HG03354 (cell line): ENCODE data around the gene ESYT3.
"Not testable (repeated sequence)": the region's sequence is repeated elsewhere in the genome, so short reads cannot be mapped to it uniquely, and the experiment has no call there.

Experiments used
- ATAC-seq: cut with Tn5 transposase; IDR thresholded peaks from one replicate; pipeline ENCODE4 v1.9.1; 2021; ENCODE audit warnings: mild to moderate bottlenecking; ENCODE audit not compliant: unreplicated experiment, poor library complexity, severe bottlenecking

ESYT3 gene

DNA sequence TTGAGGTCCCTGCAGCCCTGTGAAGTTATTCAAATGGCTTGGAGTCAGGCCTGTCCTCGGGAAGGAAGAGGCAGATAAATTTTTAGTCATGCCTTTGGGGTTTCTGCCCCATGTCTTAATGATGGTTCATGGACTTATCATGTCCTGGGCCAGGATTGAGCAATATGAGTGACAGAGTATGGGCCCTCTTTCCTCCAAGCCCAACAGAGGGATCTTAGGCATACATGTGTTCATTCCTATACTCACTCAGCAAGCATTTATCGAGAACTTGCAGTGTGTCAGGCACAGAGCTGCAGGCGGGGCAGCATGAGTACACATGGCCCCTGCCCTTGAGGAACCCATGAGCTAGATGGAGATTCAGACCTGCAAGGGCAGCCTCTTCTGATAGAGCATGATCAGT lies 6.2 kb downstream of the ESYT3 start:
- ATAC-seq, result no peak

DNA sequence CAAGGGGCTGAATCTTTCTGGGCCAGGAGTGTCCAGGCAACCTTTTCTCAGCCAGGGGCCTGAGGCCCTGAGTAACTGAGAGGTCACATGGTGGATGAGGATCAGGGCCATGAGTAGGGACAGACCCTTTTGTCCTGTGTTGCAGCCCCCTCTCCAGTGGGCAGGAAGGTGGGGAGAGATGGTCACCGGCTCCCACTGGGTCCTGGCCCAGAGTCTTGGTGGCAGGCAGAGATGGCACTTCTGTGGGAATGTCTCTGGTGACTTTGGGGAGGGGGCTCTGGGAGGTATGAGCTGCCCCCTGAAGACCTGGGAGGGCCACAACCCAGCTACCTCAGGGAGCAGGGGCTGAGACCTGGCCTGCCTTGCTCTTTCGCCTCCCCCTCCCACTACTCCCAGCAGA lies 6.8 kb downstream of the ESYT3 start:
- no peak for ATAC-seq

DNA sequence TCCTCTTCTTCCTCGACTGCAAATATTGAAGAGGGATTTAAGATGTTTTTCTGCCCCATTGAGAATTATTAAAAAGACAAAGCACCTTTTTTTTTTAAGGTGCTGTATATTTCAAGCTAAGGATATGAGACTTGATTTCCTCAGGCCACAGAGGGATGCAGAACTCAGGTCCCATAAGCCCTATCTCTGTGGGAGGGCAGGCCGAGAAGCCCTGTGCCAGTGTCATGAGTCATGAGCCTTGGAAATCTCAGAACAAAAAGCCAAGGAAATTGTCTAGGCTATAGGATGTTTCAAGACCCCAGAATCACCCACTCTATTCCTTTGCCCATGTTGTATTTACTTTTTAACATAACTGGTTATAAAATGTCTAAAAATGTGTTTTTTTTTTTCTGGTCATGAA lies 7.3 kb downstream of the ESYT3 start:
- no peak for ATAC-seq

DNA sequence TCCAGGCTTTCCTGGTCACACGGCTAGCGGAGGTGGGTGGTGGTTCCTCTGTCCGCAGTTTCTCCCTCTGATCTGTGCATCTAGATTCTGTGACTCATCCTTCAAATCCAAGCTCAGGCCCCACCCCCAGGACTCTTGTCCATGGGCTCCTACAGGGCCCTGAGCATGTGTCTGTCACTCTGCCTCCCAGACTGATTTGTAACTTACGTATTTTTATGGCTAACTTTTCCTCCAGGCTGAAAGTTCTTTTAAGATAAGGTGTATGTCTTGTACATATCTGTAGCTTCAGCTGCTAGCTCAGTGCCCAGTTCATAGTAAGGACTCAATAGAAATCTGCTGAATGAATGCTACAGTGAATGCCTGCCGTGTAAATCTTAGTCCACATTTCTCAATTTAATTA lies 8.0 kb downstream of the ESYT3 start:
- ATAC-seq, result no peak

DNA sequence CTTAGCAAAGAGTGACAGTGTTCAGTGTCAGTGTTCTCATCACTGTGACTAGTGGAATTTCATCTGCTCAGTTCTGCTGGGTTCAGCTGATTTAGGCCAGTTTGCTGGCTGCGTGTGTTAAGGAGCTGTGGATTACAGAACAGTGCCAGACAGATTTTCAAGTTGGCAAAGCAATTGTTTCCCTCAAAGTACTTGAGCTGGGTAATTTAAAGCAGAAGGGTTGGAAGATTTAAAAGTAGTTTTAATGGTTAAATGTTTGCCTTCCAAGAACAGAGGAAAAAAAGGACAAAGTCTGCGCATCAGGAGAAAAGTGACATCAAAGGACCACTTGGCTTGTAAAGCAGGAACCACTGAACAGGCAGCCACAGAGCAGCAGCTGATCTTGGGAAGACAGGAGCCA lies 8.7 kb downstream of the ESYT3 start:
- no peak for ATAC-seq

DNA sequence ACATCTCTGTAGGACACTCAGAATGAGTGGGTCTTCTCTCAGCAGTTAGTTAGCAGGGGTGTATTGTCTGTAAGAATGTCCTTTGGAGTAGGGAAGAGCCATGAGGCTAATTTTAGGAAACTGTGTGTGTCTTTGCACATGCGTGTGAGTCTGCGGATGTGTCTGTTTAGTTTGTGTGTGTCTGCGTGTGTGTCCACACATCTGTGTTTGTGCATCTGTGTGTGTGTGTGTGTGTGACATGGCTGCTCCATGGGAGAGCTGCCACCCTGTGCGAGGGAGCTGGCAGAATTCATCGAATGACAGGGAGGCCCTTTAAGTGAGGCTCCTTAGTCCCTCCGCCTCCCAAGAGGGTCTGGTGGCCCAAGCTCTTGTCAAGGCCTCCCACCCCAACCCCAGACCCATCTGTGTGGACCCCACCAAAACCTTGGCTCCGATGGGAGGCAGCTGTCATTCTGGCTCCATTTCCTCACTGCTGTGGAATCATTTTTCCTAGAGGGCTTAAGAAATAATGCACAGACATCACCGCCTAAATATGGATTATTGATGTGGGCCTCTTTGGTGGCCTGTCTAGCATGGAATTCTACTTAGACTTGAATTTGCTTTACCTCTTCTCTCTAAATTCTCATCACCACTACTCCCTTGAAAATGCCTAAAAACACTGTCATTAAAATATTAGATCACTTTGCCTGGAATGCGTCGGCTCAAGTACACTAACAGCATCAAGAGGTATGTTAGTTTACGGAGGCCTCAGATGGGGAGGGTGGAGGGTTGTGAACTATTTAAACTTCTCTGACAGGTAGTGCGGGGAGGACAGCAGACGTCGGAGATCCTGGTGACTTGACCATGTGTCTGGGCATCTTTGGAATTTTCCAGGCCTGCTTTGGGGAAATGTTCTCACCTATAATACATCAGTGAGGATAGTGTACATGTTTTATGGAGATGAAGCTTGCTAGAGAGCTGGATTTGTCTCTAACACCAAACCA lies 9.4 kb downstream of the ESYT3 start:
- no peak for ATAC-seq

DNA sequence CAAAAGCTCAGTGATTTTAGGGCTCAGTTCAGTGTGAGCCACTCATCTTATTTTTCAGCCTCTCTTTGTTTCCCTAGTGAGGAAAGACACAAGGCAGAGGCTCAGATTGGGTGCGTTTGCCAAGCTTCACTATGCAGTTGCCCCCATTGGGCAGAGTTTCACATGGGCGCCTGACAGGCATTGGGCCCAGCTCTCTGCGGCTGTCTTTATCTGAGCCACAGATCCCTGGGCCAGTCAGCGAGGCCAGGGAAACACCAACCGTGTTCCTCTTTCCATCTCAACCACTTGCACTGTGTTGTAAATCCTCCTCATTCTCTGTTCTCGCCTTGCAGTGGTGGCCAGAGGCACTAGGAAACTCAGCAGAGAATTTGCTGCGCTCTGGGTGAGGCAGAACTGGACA lies 10.8 kb downstream of the ESYT3 start:
- no peak for ATAC-seq

DNA sequence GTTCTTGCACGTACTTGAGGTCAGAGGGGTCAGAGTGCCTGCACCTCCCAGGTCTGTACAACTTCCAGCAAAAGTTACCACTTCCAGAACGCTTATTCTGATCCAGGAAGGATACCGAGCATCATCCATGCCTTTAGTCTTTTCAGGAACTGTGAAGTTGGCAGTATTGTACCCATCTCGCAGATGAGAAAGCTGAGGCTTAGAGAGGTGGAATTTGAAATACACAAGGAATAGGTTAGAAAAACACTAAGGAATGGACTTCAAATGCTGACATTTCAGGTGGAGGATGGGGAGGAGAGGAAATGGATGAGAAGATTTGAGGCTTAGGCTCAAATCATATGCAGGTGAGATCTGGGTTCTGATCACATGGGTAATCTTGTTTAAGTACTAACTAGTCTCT lies 11.2 kb downstream of the ESYT3 start:
- no peak for ATAC-seq

DNA sequence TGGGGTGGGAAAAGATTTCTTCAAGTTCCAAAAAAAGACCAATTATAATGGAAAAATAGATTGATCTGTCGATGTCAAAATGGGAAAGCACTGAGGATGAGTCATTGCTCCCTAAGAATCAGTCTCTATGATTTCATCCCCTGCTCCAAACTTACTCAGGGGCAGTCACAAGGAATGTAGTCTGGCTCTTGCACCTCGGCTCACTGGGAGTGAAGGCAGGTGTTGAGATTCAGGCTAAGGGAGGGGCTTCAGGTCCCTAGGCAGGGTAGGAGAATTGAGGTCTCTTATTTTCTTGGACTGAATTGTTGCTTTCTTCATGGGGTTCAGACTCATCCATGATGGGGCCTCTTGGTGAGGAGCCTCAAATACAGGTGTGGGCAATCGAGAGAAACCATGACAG lies 14.2 kb downstream of the ESYT3 start:
- ATAC-seq, result no peak

DNA sequence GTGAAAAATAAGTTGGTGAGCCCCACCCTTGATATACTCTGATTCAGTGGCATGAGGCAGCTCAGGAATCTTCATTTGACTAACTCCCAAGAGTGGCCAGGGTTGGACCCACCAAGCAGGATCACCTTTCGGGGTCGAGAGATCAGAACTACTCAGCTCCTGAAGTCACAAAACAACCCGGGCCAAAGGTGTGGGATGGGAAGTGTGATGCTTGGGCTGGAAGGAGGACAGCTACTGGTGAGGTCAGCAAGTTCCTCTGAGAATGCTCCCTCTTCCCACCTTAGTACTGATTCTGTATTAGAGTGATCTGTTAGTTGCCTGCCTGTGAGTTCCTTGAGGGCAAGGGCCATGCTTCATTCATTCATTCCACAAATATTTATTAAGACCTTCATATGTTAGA lies 15.1 kb downstream of the ESYT3 start:
- ATAC-seq, result no peak

DNA sequence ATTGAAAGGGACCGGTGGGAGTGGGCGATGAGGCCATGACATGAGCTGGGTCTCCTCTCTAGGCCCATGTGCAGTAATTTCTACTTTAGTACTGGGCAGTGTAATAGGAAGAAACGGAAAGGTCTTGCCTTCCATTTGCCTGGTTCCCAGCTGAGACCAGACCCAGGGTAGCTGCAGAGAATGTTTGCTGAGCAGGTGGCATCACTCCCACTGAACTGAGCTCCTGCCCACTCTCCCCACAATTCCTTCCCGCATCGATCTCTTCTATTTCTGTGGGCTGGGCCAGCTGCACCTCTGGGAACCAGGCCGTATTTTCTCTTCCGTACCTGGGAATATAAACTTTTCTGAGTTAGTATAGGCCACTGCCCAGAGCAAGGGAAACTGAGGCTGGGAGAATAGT lies 15.8 kb downstream of the ESYT3 start:
- ATAC-seq, result no peak

DNA sequence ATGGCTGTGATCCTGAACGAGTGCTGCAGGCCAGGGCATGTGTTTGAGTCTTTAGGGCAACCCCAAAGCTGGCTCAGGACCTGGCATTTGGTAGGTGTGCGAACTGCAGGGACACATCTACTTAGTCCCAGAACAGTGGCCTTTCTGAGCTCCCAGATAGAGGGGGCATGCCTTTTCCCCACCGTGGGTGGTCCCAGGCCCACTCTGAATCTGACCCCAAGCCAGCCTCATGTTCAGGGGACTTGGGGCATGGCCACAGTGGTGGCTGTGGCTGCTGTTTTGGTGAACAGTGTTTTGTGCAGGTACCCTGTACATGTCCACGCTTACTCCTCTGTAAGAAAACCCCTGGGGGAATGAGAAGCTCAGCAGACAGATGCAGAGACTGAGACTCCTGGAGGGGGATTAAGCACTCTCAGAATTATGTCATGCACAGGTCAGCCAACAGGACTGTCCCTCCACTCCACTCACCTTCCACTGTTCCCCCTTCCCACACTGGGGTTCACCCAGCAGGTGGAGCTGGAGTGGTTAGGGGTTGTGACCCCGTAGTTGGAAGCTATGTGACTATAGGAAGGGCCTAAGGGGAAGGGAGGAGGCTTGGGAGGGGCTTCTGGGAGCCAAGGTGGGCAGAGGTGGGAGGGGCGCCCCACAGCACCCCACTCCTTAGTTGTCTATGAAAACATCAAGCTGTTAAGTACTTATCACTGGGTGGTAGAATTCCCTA lies 16.4 kb downstream of the ESYT3 start:
- ATAC-seq, result no peak

DNA sequence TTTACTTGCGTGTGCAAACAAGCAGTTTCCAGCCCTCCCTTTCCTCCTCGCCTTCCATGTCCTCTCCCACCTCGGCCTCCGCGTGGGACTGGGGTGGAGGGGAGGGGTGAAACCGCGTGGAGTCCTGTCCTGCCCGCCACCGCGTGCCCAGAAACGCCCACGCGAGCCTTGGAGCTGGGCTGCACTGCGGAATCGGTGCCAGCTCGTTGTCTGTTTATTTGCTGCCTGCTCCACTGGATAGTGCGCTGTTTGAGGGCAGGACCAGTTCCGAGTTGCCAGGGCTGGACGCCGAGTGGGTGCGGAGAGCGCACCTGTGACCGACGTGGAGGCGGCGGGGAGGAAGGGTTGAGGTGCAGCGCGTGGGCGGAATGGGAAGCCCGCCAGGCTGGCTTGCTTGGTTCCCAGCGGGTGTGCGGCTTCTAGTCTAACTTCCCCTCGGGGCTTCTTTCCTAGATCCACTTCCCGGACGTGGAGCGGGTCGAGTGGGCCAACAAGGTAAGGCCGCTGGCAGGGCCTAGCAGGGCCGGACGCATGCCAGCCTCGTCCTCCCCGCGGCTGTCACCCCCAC lies 17.3 kb downstream of the ESYT3 start:
- no peak for ATAC-seq

DNA sequence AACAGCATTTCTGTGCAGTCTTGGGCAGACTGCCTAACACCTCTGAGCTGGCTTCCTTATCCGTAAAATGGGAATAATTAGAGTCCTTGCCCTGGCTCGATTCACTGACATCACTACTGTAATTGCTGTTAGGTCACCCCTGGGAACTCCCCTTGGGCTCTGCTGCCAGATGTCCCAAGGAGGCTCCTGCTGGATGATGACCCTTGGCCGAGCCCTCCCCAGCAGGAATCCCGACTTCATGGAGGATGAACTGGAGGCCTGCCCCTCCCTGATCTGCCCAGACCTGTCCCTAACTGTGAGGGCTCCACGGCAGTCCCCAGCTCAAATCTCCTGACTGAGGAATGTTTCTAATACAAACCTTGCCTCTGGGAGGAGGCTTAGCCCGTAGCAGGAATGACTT lies 18.0 kb downstream of the ESYT3 start:
- ATAC-seq, result no peak

DNA sequence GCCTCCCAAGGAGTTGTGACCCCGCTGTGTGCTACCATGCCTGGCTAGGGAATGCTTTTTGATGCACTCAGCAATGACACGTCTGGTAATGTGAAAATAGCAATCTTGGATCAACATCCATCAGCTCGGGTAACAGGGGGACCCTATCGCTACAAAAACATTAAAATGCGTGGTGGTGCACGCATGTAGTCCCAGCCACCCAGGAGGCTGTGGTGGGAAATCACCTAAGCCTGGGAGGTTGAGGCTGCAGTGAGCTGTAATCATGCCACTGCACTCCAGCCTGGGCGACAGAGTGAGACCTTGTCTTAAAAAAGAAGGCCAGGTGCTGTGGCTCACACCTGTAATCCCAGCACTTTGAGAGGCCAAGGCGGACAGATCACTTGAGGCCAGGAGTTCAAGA lies 19.5 kb downstream of the ESYT3 start:
- ATAC-seq, result not testable (repeated sequence)

DNA sequence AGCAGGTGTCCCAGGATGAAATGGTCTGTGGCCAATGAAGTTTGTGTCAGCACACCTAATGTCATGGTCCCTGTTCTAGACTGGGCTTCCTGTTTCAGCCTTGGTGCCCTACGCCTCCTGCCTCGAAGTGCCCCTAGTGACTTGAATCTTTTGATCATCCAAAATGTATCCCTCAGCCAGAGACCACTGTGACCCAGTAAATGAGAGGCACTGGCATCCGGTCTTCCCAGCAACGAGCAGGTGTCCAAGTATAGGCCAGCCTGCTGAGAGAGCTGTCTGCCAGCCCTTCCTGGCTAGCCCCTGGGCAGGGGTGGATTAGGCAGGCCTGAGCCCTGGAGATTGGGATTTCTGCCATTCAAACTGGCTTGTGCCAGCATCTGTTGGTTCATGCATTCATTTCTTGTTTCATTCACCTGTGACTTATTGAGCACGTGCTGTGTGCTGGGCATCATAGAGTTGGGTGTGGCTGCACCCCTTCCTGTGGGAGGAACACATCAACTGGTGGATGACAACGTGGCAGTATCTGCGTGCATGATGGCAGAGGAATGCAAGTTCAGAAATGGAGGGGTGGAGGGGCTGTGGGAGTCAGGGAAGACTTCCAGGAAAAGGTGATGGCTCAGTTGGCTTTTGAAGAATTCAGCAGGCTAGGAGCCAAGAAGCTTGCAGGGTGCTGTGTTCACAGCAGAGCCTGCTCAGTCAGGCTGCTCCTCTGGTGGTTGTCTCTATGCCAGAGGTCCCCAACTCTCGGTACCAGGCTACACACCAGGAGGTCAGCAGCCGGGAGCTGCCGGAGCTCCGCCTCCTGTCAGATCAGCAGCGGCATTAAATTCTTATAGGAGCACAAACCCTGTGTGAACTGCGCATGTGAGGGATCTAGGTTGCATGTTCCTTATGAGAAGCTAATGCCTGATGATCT lies 21.6 kb downstream of the ESYT3 start:
- no peak for ATAC-seq

DNA sequence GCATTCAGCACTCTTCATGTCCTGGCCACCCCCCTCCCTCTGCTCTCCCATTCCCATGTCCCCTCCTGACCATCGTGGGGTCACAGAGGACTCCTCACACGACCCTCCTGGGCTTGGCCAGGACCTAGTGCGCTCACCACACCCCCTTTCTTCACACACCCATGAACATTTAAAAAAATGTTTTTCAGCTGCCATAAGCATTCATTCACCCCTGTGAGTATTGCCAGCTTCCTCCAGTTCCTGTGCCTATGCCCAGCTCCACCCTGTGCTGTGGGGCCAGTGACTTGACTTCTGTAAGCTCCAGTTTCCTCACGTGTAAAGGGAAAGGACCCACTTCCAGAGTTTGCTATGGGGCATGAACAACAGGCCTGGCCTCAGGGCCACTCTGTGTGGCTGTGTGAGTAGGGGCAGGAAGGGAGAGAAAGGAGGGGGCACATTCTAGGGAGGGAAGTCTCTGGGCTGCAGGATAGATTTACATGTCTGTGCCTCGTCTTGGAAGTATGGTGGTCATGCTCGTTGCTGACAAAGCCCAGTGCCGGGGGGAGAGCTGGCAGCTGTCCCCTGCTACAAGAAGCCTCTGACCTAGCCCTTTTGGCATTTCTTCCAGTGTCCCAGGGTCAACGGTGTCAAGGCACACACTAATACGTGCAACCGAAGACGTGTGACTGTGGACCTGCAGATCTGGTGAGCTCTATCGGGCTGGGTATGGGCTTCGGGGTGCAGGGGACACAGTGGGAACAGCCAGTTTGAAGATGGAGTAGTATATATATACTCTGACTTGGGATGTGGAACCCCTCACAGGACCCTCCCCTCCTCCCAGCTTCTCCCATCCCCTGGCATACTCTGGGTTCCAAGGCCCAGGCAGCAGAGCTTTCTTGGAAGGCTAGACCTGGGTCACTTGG lies 22.8 kb downstream of the ESYT3 start:
- ATAC-seq, result no peak

DNA sequence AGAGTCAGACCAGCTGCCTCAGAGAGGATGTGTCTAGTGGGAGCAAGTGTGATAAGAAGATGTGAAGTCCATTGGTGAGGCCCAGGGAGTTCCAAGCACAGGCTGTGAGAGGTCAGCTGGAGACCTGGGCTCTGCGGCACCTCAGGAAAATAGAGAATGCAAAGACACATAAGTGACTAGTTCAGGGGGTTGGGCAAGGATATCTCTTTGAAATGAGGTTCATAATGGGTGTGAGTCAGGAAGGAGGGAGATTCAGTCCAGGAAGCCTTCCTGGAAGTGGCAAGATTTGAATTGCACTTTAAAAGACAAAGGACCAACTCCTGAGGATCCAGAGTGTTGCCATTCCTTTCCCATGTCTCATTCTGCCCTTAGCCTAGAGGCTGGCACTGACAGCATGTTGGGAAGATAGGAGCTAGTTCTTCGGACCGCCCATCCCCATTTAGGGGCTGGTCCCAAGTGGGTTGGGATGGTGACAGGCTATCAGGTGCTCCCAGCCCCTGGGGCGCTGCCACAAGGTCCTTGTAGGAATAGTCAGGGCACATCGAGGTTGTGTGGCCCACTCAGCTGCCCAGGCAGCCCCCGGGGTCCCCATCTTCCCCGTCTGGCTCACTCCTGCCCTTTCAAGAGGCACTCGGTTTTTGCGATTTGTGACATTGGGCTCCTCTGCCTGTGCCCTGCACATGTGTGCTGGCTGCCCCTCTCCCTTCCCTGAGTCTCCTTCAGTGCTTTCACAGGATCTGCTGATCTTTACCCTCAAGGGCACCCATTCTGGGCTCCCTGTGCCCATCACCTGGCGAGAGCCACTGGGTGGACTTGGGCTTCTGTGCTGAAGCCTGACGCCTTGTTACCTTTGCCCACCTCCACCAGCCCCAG lies 23.7 kb downstream of the ESYT3 start:
- ATAC-seq, result no peak
